GM19438 (cell line): Measurements from ENCODE around the gene DDX5.
A peak's percentile ranks its signal among the peaks of the same experiment; 100 is the strongest.

Source experiments
- ATAC-seq: cut with Tn5 transposase; IDR thresholded peaks from one replicate; pipeline ENCODE4 v1.9.1; 2021; ENCODE audit warnings: low read depth; ENCODE audit not compliant: unreplicated experiment

The DDX5 gene

GRCh38 chr17:64455993-64456885 lies 49.9 kb downstream of the DDX5 start:
- no peak for ATAC-seq

GRCh38 chr17:64449545-64449944 lies 56.5 kb downstream of the DDX5 start:
- no peak for ATAC-seq

GRCh38 chr17:64448665-64449512 lies 57.2 kb downstream of the DDX5 start, which contains the start of gene MILR1:
MILR1 (plus strand) TSS chr17:64449115; CDS start chr17:64449169, 54 bp downstream.
- peak; percentile 92 for ATAC-seq
